Osteoblast (primary cell): ENCODE measurements around the gene MAMDC4. TPM values are rescaled to one million over a fixed set of nuclear protein-coding genes. Genes with fewer than 3 reads are reported as not detected.

Source experiments
- DNase-seq: peaks from one replicate; pipeline ENCODE4 v3.0.0; 2011; ENCODE audit warnings: low spot score, mixed read lengths; ENCODE audit not compliant: insufficient read length; ENCODE audit errors: missing footprints
- H2AFZ ChIP-seq: 2 replicates; pipeline ENCODE4 v1.6.0; 2011; ENCODE audit warnings: mild to moderate bottlenecking, low read length
- H3K27ac ChIP-seq: 2 replicates; pipeline ENCODE4 v1.5.1; 2011; ENCODE audit warnings: mild to moderate bottlenecking, low read depth, low read length, moderate library complexity
- H3K27me3 ChIP-seq: 2 replicates; pipeline ENCODE4 v1.6.0; 2012; ENCODE audit warnings: mild to moderate bottlenecking, control low read depth, inconsistent platforms, low read length, moderate library complexity; ENCODE audit not compliant: insufficient read depth
- H3K36me3 ChIP-seq: 2 replicates; pipeline ENCODE4 v1.5.1; 2011; ENCODE audit warnings: mild to moderate bottlenecking, low read length, control low read depth, moderate library complexity; ENCODE audit not compliant: insufficient read depth
- H3K4me1 ChIP-seq: 2 replicates; pipeline ENCODE4 v1.5.1; 2011; ENCODE audit warnings: mild to moderate bottlenecking, low read length, control low read depth, moderate library complexity; ENCODE audit not compliant: insufficient read depth
- H3K4me2 ChIP-seq: 2 replicates; pipeline ENCODE4 v1.6.0; 2011; ENCODE audit warnings: mild to moderate bottlenecking, low read length; ENCODE audit not compliant: insufficient read depth
- H3K4me3 ChIP-seq: fragments of 200-600 bp; sonication (generic); 3 replicates; pipeline ENCODE4 v1.5.1; 2012; ENCODE audit warnings: mild to moderate bottlenecking, low read length, inconsistent platforms; ENCODE audit not compliant: insufficient read depth
- H3K79me2 ChIP-seq: 2 replicates; pipeline ENCODE4 v1.6.0; 2012; ENCODE audit warnings: mild to moderate bottlenecking, low read length, control low read depth, inconsistent platforms; ENCODE audit not compliant: insufficient read depth
- H3K9me3 ChIP-seq: 2 replicates; pipeline ENCODE4 v1.5.1; 2011; ENCODE audit warnings: low read depth, low read length, control low read depth
- H4K20me1 ChIP-seq: 2 replicates; pipeline ENCODE4 v1.6.0; 2012; ENCODE audit warnings: mild to moderate bottlenecking, low read length, control low read depth; ENCODE audit not compliant: insufficient read depth
- CTCF ChIP-seq: IDR thresholded peaks from 2 replicates; pipeline ENCODE4 v1.5.1; 2011; ENCODE audit warnings: mild to moderate bottlenecking, low read depth, low read length, moderate library complexity; ENCODE audit errors: extremely low read depth
- total RNA-seq: library from RNA; depleted of rRNA; stranded (reverse); fragments of >200 nt; gene quantifications from 2 replicates; pipeline ENCODE4 v1.2.3, GENCODE V29; 2012

The MAMDC4 gene
- total RNA-seq, 1 donor = 1.4 TPM

GRCh38 chr9:136805207-136805740 is 46.9 kb upstream of the MAMDC4 start:
- DNase-seq = peak; percentile 55
- H3K4me3 ChIP-seq = no peak overlapping the region
- H2AFZ ChIP-seq = no peak overlapping the region

GRCh38 chr9:136806067-136806466 is 46.1 kb upstream of the MAMDC4 start:
- no peak overlapping the region for H3K27ac ChIP-seq
- H2AFZ ChIP-seq = no peak overlapping the region
- peaks cover 16% of the 10 kb centered on the region for H3K4me1 ChIP-seq
- no peak overlapping the region for H3K4me3 ChIP-seq
- no peak for TF ChIP-seq CTCF
- DNase-seq = peak; percentile 31
- peaks cover 11% of the 10 kb centered on the region for H3K36me3 ChIP-seq
- no peak overlapping the region for H3K4me2 ChIP-seq
- H4K20me1 ChIP-seq = peaks cover 14% of the 10 kb centered on the region
- H3K27me3 ChIP-seq = peaks cover 14% of the 10 kb centered on the region
- no peaks in the 10 kb centered on the region for H3K9me3 ChIP-seq
- peaks cover 31% of the 10 kb centered on the region for H3K79me2 ChIP-seq

More at GRCh38 chr9:136805207-136805740, 46.9 kb upstream of the MAMDC4 start:
- H3K4me2 ChIP-seq = no peak overlapping the region
- H3K27me3 ChIP-seq = peaks cover 22% of the 10 kb centered on the region
- peaks cover 24% of the 10 kb centered on the region for H3K79me2 ChIP-seq
- TF ChIP-seq CTCF = no peak
- H3K4me1 ChIP-seq = peaks cover 17% of the 10 kb centered on the region
- H3K9me3 ChIP-seq = no peaks in the 10 kb centered on the region
- H4K20me1 ChIP-seq = peaks cover 11% of the 10 kb centered on the region
- no peak overlapping the region for H3K27ac ChIP-seq
- peaks cover 8% of the 10 kb centered on the region for H3K36me3 ChIP-seq

GRCh38 chr9:136806631-136807201 is 45.4 kb upstream of the MAMDC4 start:
- Histone ChIP-seq H3K4me1 (peaks cover 16% of the 10 kb centered on the region), H3K4me3 (peak overlapping the region; percentile 89), H3K27ac (no peak overlapping the region), H3K9me3 (no peaks in the 10 kb centered on the region), H3K4me2 (peak overlapping the region; percentile 91), H2AFZ (peak overlapping the region; percentile 59), H3K79me2 (peaks cover 38% of the 10 kb centered on the region), H4K20me1 (peaks cover 14% of the 10 kb centered on the region), H3K36me3 (peaks cover 12% of the 10 kb centered on the region), H3K27me3 (peaks cover 7% of the 10 kb centered on the region)
- peak; percentile 39 for DNase-seq
- no peak for TF ChIP-seq CTCF

GRCh38 chr9:136807281-136808074 is 44.7 kb upstream of the MAMDC4 start, which contains the start of gene RABL6:
TSS of gene RABL6 (plus strand) at chr9:136807948. CDS start at chr9:136808197, 249 bp downstream.
- Histone ChIP-seq H3K4me2 (peak within 1 kb of the TSS; percentile 99), H2AFZ (peak within 1 kb of the TSS; percentile 82), H3K9me3 (no peaks in the 10 kb centered on the region), H3K4me3 (peak within 1 kb of the TSS; percentile 89), H3K4me1 (peaks cover 16% of the 10 kb centered on the region), H3K27me3 (no peaks in the 10 kb centered on the region), H3K79me2 (peaks cover 44% of the 10 kb centered on the region), H3K36me3 (peaks cover 12% of the 10 kb centered on the region), H4K20me1 (peaks cover 14% of the 10 kb centered on the region), H3K27ac (peak within 1 kb of the TSS; percentile 53)
- peak; percentile 100 for DNase-seq
- TF ChIP-seq CTCF = no peak
